Right renal cortex interstitium (tissue), 3 donors: ENCODE measurements around the gene UBA52. TPM values are rescaled to one million over a fixed set of nuclear protein-coding genes. Genes with fewer than 3 reads are reported as not detected.

Source experiments
- polyA plus RNA-seq, 3 donors: library from polyadenylated mRNA; unstranded; fragments of 120-200 nt; gene quantifications; one replicate each; pipeline ENCODE4 v1.2.1, GENCODE V29; 2013; ENCODE audit not compliant: insufficient read length in 3 of 3

The UBA52 gene
- polyA plus RNA-seq, 3 donors, result 768 to 922 (median 860) TPM

Other genes with a start within 250 kb of the UBA52 start
- gene LSM4, start 248.8 kb upstream of the UBA52 start, polyA plus RNA-seq, result 10 to 100 TPM; 87.7 to 90.8 (median 88.0) TPM
- 10 to 100 TPM; 18.9 to 21.0 (median 21.0) TPM for gene PGPEP1, start 231.3 kb upstream of the UBA52 start, polyA plus RNA-seq
- gene GDF15, start 185.7 kb upstream of the UBA52 start, polyA plus RNA-seq, result 1 to 10 TPM; 2.6 to 5.2 (median 3.2) TPM
- gene LRRC25, start 174.2 kb upstream of the UBA52 start, polyA plus RNA-seq, result 1 to 10 TPM in 1 of 3 donors, under 1 TPM in 2; 0.65 to 1.2 (median 0.85) TPM
- 10 to 100 TPM; 51.1 to 65.2 (median 61.6) TPM for gene SSBP4, start 152.5 kb upstream of the UBA52 start, polyA plus RNA-seq
- gene ISYNA1, start 133.7 kb upstream of the UBA52 start, polyA plus RNA-seq, result 10 to 100 TPM; 89.5 to 99.8 (median 98.8) TPM
- 1 to 10 TPM; 8.4 to 8.6 (median 8.4) TPM for gene ELL, start 49.8 kb upstream of the UBA52 start, polyA plus RNA-seq
- gene FKBP8, start 28.3 kb upstream of the UBA52 start, polyA plus RNA-seq, result 100 to 1,000 TPM; 134 to 170 (median 153) TPM
- 10 to 100 TPM; 50.3 to 56.0 (median 51.8) TPM for gene KXD1, start 14.0 kb upstream of the UBA52 start, polyA plus RNA-seq
- gene REX1BD, start 16.9 kb downstream of the UBA52 start, polyA plus RNA-seq, result 10 to 100 TPM; 22.0 to 24.5 (median 22.3) TPM
- 1 to 10 TPM; 2.7 to 3.5 (median 3.2) TPM for gene CRLF1, start 34.9 kb downstream of the UBA52 start, polyA plus RNA-seq
- 1 to 10 TPM; 1.5 to 2.6 (median 1.9) TPM for gene TMEM59L, start 41.0 kb downstream of the UBA52 start, polyA plus RNA-seq
- 1 to 10 TPM; 5.0 to 6.1 (median 5.3) TPM for gene KLHL26, start 65.2 kb downstream of the UBA52 start, polyA plus RNA-seq
- gene CRTC1, start 111.8 kb downstream of the UBA52 start, polyA plus RNA-seq, result 10 to 100 TPM; 12.0 to 13.6 (median 12.2) TPM
- under 1 TPM; 0.04 to 0.10 (median 0.07) TPM for gene COMP, start 219.4 kb downstream of the UBA52 start, polyA plus RNA-seq